Measurements from ENCODE around the gene KATNIP. TPM values are rescaled to one million over a fixed set of nuclear protein-coding genes. Genes with fewer than 3 reads are reported as not detected.
"Not testable (repeated sequence)": the region's sequence is repeated elsewhere in the genome, so short reads cannot be mapped to it uniquely, and the experiment has no call there.

The KATNIP gene
- total RNA-seq, 1 donor from 2014 or later: 48.7 TPM

- Mint-ChIP-seq H3K27me3 (no peaks in the 10 kb centered on the region), H3K4me1 (ENCODE audit: low read depth) (peaks cover 3% of the 10 kb centered on the region), H3K4me3 (ENCODE audit: low read depth) (no peak overlapping the region), H3K9me3 (ENCODE audit: low read depth) (no peaks in the 10 kb centered on the region), H3K36me3 (ENCODE audit: insufficient read depth) (no peaks in the 10 kb centered on the region), H3K27ac (no peak overlapping the region)
- DNase-seq (ENCODE audit: low spot score, unreplicated experiment): no peak
- no peak for TF ChIP-seq CTCF (IDR thresholded peaks at IDR 0.05; ENCODE audit: unreplicated experiment)
Measured at GRCh38 chr16:27566417-27566816, 16.5 kb downstream of the KATNIP start.

GRCh38 chr16:27568077-27568476, 18.1 kb downstream of the KATNIP start:
- no peaks in the 10 kb centered on the region for H3K27me3 Mint-ChIP-seq

GRCh38 chr16:27570986-27571385, 21.0 kb downstream of the KATNIP start:
- not testable (repeated sequence) for DNase-seq (ENCODE audit: low spot score, unreplicated experiment)

More at GRCh38 chr16:27568077-27568476, 18.1 kb downstream of the KATNIP start:
- H3K4me3 Mint-ChIP-seq (ENCODE audit: low read depth): no peak overlapping the region
- no peaks in the 10 kb centered on the region for H3K9me3 Mint-ChIP-seq (ENCODE audit: low read depth)
- no peak for DNase-seq (ENCODE audit: low spot score, unreplicated experiment)
- no peak overlapping the region for H3K27ac Mint-ChIP-seq
- TF ChIP-seq CTCF (IDR thresholded peaks at IDR 0.05; ENCODE audit: unreplicated experiment): no peak
- no peaks in the 10 kb centered on the region for H3K36me3 Mint-ChIP-seq (ENCODE audit: insufficient read depth)
- no peaks in the 10 kb centered on the region for H3K4me1 Mint-ChIP-seq (ENCODE audit: low read depth)

GRCh38 chr16:27571433-27572326, 21.7 kb downstream of the KATNIP start:
- no peak for TF ChIP-seq CTCF (IDR thresholded peaks at IDR 0.05; ENCODE audit: unreplicated experiment)
- no peaks in the 10 kb centered on the region for H3K9me3 Mint-ChIP-seq (ENCODE audit: low read depth)
- H3K36me3 Mint-ChIP-seq (ENCODE audit: insufficient read depth): peaks cover 1% of the 10 kb centered on the region
- H3K27me3 Mint-ChIP-seq: no peaks in the 10 kb centered on the region
- DNase-seq (ENCODE audit: low spot score, unreplicated experiment): no peak
- H3K27ac Mint-ChIP-seq: no peak overlapping the region
- H3K4me1 Mint-ChIP-seq (ENCODE audit: low read depth): no peaks in the 10 kb centered on the region
- no peak overlapping the region for H3K4me3 Mint-ChIP-seq (ENCODE audit: low read depth)

More at GRCh38 chr16:27570986-27571385, 21.0 kb downstream of the KATNIP start:
- H3K36me3 Mint-ChIP-seq (ENCODE audit: insufficient read depth); H3K4me1 Mint-ChIP-seq (ENCODE audit: low read depth); H3K27ac Mint-ChIP-seq; H3K27me3 Mint-ChIP-seq; H3K9me3 Mint-ChIP-seq (ENCODE audit: low read depth); H3K4me3 Mint-ChIP-seq (ENCODE audit: low read depth): not testable (repeated sequence)

GRCh38 chr16:27572711-27573110, 22.8 kb downstream of the KATNIP start:
- no peak for TF ChIP-seq CTCF (IDR thresholded peaks at IDR 0.05; ENCODE audit: unreplicated experiment)
- H3K4me3 Mint-ChIP-seq (ENCODE audit: low read depth): no peak overlapping the region
- H3K9me3 Mint-ChIP-seq (ENCODE audit: low read depth): no peaks in the 10 kb centered on the region
- no peak for DNase-seq (ENCODE audit: low spot score, unreplicated experiment)
- H3K4me1 Mint-ChIP-seq (ENCODE audit: low read depth): no peaks in the 10 kb centered on the region
- no peaks in the 10 kb centered on the region for H3K27me3 Mint-ChIP-seq
- H3K27ac Mint-ChIP-seq: no peak overlapping the region
- peaks cover 3% of the 10 kb centered on the region for H3K36me3 Mint-ChIP-seq (ENCODE audit: insufficient read depth)

- Mint-ChIP-seq H3K4me1 (ENCODE audit: low read depth) (peaks cover 5% of the 10 kb centered on the region), H3K4me3 (ENCODE audit: low read depth) (no peak overlapping the region), H3K27me3 (no peaks in the 10 kb centered on the region), H3K9me3 (ENCODE audit: low read depth) (no peaks in the 10 kb centered on the region), H3K36me3 (ENCODE audit: insufficient read depth) (peaks cover 8% of the 10 kb centered on the region), H3K27ac (no peak overlapping the region)
- DNase-seq (ENCODE audit: low spot score, unreplicated experiment): no peak
- TF ChIP-seq CTCF (IDR thresholded peaks at IDR 0.05; ENCODE audit: unreplicated experiment): no peak
Measured at GRCh38 chr16:27576729-27577128, 26.8 kb downstream of the KATNIP start.

Measured in progenitor cell of endocrine pancreas (in vitro differentiated cells).